Measurements from ENCODE around the gene ZC3H4. TPM values are rescaled to one million over a fixed set of nuclear protein-coding genes. Genes with fewer than 3 reads are reported as not detected.

Gene ZC3H4
- total RNA-seq, 2 donors from 2014 or later, result 35.3 to 49.1 TPM

DNA sequence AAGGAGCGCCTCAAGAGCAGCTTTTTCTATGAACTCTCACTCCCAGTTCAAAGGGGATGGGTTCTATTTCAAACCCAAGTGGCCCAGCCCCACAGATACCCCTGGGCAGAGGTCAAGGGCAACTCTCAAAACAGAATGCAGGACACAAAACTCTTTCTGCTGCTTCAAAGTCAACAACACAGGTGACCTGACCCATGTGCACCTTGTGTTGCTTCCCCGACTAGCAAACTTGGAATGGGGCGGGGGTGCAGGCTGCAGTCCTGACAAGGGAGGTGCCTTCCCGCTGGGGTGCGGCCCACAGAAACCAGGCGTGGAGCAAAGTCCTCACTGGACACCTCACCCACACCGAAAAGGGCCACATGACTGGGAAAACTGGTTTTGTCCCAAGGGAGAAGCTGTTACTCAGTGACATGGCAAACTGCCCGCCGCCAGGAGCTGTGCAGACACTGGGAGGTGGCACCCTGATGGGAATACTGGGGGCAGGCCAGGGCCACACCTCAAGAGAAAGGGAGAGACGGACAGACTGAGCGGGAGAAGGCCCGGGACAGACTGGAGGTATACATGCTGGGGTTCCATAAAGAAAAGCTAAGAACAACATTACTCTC, 17.4 kb downstream of the ZC3H4 start:
- H3K27ac ChIP-seq, result peak overlapping the region; percentile 77 to 84
- intact Hi-C loops (cut with DNase I), result no loop called here
- H3K9me3 ChIP-seq, result no peaks in the 10 kb centered on the region
- peaks cover 2% of the 10 kb centered on the region for H3K4me1 ChIP-seq (replicated peaks)
- WGBS, result 54% methylated on average over 12 of the region's 12 CpGs
- peak; percentile 97 for DNase-seq (ENCODE audit: low spot score)
- TF ChIP-seq, protein P1, sequence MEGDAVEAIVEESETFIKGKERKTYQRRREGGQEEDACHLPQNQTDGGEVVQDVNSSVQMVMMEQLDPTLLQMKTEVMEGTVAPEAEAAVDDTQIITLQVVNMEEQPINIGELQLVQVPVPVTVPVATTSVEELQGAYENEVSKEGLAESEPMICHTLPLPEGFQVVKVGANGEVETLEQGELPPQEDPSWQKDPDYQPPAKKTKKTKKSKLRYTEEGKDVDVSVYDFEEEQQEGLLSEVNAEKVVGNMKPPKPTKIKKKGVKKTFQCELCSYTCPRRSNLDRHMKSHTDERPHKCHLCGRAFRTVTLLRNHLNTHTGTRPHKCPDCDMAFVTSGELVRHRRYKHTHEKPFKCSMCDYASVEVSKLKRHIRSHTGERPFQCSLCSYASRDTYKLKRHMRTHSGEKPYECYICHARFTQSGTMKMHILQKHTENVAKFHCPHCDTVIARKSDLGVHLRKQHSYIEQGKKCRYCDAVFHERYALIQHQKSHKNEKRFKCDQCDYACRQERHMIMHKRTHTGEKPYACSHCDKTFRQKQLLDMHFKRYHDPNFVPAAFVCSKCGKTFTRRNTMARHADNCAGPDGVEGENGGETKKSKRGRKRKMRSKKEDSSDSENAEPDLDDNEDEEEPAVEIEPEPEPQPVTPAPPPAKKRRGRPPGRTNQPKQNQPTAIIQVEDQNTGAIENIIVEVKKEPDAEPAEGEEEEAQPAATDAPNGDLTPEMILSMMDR (IDR thresholded peaks at IDR 0.05), result peak in 1 of 4 experiments; percentile 49
- peak; percentile 94 for TF ChIP-seq POLR2AphosphoS5 (IDR thresholded peaks at IDR 0.05)
- TF ChIP-seq POLR2A (IDR thresholded peaks at IDR 0.05), result peak; percentile 50
- H3K27me3 ChIP-seq (replicated peaks; ENCODE audit: insufficient read depth), result no peaks in the 10 kb centered on the region
- no peaks in the 10 kb centered on the region for H3K36me3 ChIP-seq
- no peak overlapping the region for H3K4me3 ChIP-seq

DNA sequence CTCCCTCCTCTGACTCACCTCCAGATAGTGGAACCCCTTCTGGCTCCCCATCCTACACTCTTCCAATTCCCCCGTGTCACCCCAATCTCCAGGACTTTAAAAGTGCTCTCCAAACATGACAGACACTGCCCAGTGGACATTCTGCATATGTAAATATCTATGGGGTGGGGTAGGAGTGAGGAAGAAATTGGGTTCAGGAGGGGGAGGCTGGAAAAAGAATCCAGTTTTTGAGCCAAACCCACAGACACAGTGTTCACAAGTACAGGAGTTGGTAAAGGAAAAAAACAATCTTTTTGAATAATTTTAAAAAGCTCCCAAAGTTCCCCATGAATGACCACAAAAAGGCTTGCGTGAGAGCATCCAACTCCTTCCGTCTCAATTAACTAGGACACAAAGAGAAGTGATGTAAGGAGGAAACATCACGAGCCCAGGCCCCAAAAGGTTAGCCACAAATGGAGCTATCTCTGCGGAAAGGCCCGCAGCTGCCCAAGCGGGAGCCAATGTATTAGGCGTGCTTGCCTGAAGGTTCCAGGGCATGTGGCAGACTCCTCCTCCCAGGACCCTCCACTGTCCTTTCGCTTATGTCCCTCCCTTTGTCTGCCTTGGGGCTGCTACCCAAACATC, 18.0 kb downstream of the ZC3H4 start:
- H3K9me3 ChIP-seq, result no peaks in the 10 kb centered on the region
- no peak for DNase-seq (ENCODE audit: low spot score)
- H3K27me3 ChIP-seq (replicated peaks; ENCODE audit: insufficient read depth), result no peaks in the 10 kb centered on the region
- TF ChIP-seq POLR2AphosphoS5 (IDR thresholded peaks at IDR 0.05) (no peak), POLR2A (IDR thresholded peaks at IDR 0.05) (no peak)
- TF ChIP-seq, protein P1 (IDR thresholded peaks at IDR 0.05), result no peak
- H3K4me3 ChIP-seq, result no peak overlapping the region
- WGBS, result 53% methylated on average over 9 of the region's 9 CpGs
- peaks cover 2% of the 10 kb centered on the region for H3K4me1 ChIP-seq (replicated peaks)
- H3K27ac ChIP-seq, result peak overlapping the region; percentile 77 to 84
- intact Hi-C loops (cut with DNase I), result no loop called here
- no peaks in the 10 kb centered on the region for H3K36me3 ChIP-seq

DNA sequence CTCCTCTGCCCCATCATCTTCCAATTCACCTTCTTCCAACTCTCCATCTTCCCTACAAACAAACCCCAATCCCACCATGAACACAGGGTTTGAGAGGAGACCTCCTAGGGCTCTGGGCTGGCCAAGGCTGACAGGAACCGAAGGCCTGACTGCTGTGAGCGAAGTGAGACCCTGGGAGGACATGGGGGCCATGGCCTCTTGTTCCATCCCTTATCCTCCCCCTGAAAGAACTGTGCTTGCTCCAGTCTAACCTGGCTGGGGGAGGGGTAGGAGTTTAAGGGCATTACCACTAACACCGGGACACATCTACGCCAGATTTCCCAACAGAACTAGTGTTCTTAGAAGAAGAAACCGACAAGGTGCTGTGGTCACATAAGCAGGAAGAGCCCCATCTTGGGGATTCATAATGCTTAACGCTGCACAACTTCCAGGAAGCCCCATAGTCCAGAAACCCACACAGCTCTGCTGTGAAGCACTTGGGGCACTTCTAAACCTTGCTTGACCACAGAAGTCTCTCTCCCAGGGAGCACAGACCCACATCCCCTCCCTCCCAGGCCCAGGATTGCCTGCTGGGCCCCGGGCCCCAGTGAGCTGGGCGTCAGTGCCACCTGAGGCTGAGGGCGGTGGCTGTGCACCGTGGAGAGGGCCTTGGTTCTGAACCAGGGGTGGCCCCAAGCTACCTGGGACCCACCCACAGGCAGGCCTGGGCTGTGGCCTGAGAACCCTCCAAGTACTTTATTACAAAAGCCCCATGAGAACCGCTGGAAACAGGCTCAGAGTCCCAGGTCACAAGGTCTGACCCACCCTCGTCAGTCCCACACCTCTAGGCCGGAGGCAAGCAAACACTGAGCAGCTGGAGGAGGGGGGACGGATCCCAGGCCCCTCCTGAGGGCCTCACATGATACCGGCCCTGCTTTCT, 18.8 kb downstream of the ZC3H4 start:
- intact Hi-C loops (cut with DNase I), result no loop called here
- TF ChIP-seq, protein P1 (IDR thresholded peaks at IDR 0.05), result no peak
- no peak for TF ChIP-seq POLR2A (IDR thresholded peaks at IDR 0.05)
- no peak for TF ChIP-seq POLR2AphosphoS5 (IDR thresholded peaks at IDR 0.05)
- WGBS, result 75% methylated on average over 15 of the region's 15 CpGs

DNA sequence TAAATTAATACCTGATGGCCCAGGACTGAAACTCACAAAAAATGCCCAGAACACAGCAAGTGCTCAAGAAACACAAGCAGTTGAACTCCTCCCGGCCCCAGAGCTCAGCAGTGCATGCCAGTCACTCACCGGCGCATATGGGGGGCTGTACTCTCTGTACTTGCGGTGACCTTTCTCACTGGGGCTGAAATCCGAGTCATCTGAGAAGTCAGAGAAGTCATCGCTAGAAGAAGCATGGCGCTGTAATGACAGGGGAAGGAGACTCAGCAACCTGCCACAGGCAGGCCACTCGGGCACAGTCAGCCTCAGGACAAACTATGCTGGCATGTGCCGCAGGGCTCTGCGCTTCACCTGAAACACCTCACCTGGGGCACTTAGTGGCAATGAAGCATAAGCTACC, 19.7 kb downstream of the ZC3H4 start:
- intact Hi-C loops (cut with DNase I), result no loop called here
- no peak for TF ChIP-seq POLR2AphosphoS5 (IDR thresholded peaks at IDR 0.05)
- TF ChIP-seq POLR2A (IDR thresholded peaks at IDR 0.05), result no peak
- TF ChIP-seq, protein P1 (IDR thresholded peaks at IDR 0.05), result no peak
- WGBS, result 73% methylated on average over 10 of the region's 10 CpGs
- Histone ChIP-seq H3K27ac (no peak overlapping the region), H3K27me3 (replicated peaks; ENCODE audit: insufficient read depth) (no peaks in the 10 kb centered on the region), H3K9me3 (no peaks in the 10 kb centered on the region), H3K4me3 (no peak overlapping the region), H3K4me1 (replicated peaks) (peaks cover 2% of the 10 kb centered on the region), H3K36me3 (peaks cover 0 to 13% of the 10 kb centered on the region in 2 donors)
- DNase-seq (ENCODE audit: low spot score), result no peak

More for the DNA sequence above, 18.8 kb downstream of the ZC3H4 start:
- peaks cover 0 to 7% of the 10 kb centered on the region in 2 donors for H3K36me3 ChIP-seq
- peak overlapping the region; percentile 77 to 84 for H3K27ac ChIP-seq
- no peak overlapping the region for H3K4me3 ChIP-seq
- no peak for DNase-seq (ENCODE audit: low spot score)
- peaks cover 2% of the 10 kb centered on the region for H3K4me1 ChIP-seq (replicated peaks)
- no peaks in the 10 kb centered on the region for H3K27me3 ChIP-seq (replicated peaks; ENCODE audit: insufficient read depth)
- H3K9me3 ChIP-seq, result no peaks in the 10 kb centered on the region
